Measurements from ENCODE around the gene NANOS1.

Gene NANOS1

GRCh38 chr10:119070395-119071165, 41.1 kb downstream of the NANOS1 start:
- Histone ChIP-seq H3K79me2 (ENCODE audit: insufficient read depth, low read length) (peaks cover 59% of the 10 kb centered on the region), H3K27me3 (ENCODE audit: insufficient read depth, low read length) (no peaks in the 10 kb centered on the region), H3F3A (ENCODE audit: insufficient read depth, low read length) (no peaks in the 10 kb centered on the region), H3K4me2 (ENCODE audit: low read length) (no peak overlapping the region), H3K4me3 (ENCODE audit: low read depth, low read length, poor library complexity, severe bottlenecking) (no peak overlapping the region), H2AFZ (ENCODE audit: low read length) (no peak overlapping the region), H3K9me3 (ENCODE audit: low read length) (no peaks in the 10 kb centered on the region), H4K20me1 (ENCODE audit: insufficient read depth, low read length) (peaks cover 13% of the 10 kb centered on the region; the same call in 1 of the 2 replicates), H3K9me2 (ENCODE audit: low read depth, low read length) (no peaks in the 10 kb centered on the region), H3K27ac (ENCODE audit: low read depth, low read length, poor library complexity, severe bottlenecking) (no peak overlapping the region), H3K4me1 (ENCODE audit: insufficient read depth, low read length, severe bottlenecking) (no peaks in the 10 kb centered on the region), H3K36me3 (ENCODE audit: insufficient read depth, low read length) (peaks cover 84% of the 10 kb centered on the region), H3K9ac (ENCODE audit: low read length) (no peak overlapping the region)
- TF ChIP-seq EZH2 (IDR thresholded peaks at IDR 0.05; ENCODE audit: borderline replicate concordance, low read length) (no peak), CTCF (IDR thresholded peaks at IDR 0.05; ENCODE audit: low read length) (no peak)

GRCh38 chr10:119073584-119073983, 44.1 kb downstream of the NANOS1 start:
- no peak overlapping the region for H3K4me3 ChIP-seq (ENCODE audit: low read depth, low read length, poor library complexity, severe bottlenecking)
- H3K9me2 ChIP-seq (ENCODE audit: low read depth, low read length): no peaks in the 10 kb centered on the region
- H3K9me3 ChIP-seq (ENCODE audit: low read length): no peaks in the 10 kb centered on the region
- no peak overlapping the region for H3K4me2 ChIP-seq (ENCODE audit: low read length)
- no peaks in the 10 kb centered on the region for H3F3A ChIP-seq (ENCODE audit: insufficient read depth, low read length)
- H3K9ac ChIP-seq (ENCODE audit: low read length): no peak overlapping the region
- no peak overlapping the region for H3K27ac ChIP-seq (ENCODE audit: low read depth, low read length, poor library complexity, severe bottlenecking)
- peaks cover 77% of the 10 kb centered on the region for H3K36me3 ChIP-seq (ENCODE audit: insufficient read depth, low read length)
- no peaks in the 10 kb centered on the region for H3K27me3 ChIP-seq (ENCODE audit: insufficient read depth, low read length)
- TF ChIP-seq CTCF (IDR thresholded peaks at IDR 0.05; ENCODE audit: low read length) (no peak), EZH2 (IDR thresholded peaks at IDR 0.05; ENCODE audit: borderline replicate concordance, low read length) (no peak)
- peaks cover 22% of the 10 kb centered on the region for H3K4me1 ChIP-seq (ENCODE audit: insufficient read depth, low read length, severe bottlenecking)
- no peak overlapping the region for H2AFZ ChIP-seq (ENCODE audit: low read length)
- H3K79me2 ChIP-seq (ENCODE audit: insufficient read depth, low read length): peaks cover 89% of the 10 kb centered on the region
- H4K20me1 ChIP-seq (ENCODE audit: insufficient read depth, low read length): peaks cover 13% of the 10 kb centered on the region; the same call in 1 of the 2 replicates

GRCh38 chr10:119078422-119079179, 49.1 kb downstream of the NANOS1 start:
- peak overlapping the region; percentile 95 for H3K4me3 ChIP-seq (ENCODE audit: low read depth, low read length, poor library complexity, severe bottlenecking)
- H3F3A ChIP-seq (ENCODE audit: insufficient read depth, low read length): no peaks in the 10 kb centered on the region
- H3K9ac ChIP-seq (ENCODE audit: low read length): peak overlapping the region; percentile 98
- no peaks in the 10 kb centered on the region for H3K9me2 ChIP-seq (ENCODE audit: low read depth, low read length)
- H3K79me2 ChIP-seq (ENCODE audit: insufficient read depth, low read length): peaks cover 70% of the 10 kb centered on the region
- peaks cover 31% of the 10 kb centered on the region for H3K36me3 ChIP-seq (ENCODE audit: insufficient read depth, low read length)
- H3K27ac ChIP-seq (ENCODE audit: low read depth, low read length, poor library complexity, severe bottlenecking): peak overlapping the region; percentile 11
- H4K20me1 ChIP-seq (ENCODE audit: insufficient read depth, low read length): no peaks in the 10 kb centered on the region
- peak overlapping the region; percentile 89 for H3K4me2 ChIP-seq (ENCODE audit: low read length)
- peaks cover 39% of the 10 kb centered on the region for H3K4me1 ChIP-seq (ENCODE audit: insufficient read depth, low read length, severe bottlenecking)
- H3K27me3 ChIP-seq (ENCODE audit: insufficient read depth, low read length): no peaks in the 10 kb centered on the region
- TF ChIP-seq EZH2 (IDR thresholded peaks at IDR 0.05; ENCODE audit: borderline replicate concordance, low read length): no peak
- no peaks in the 10 kb centered on the region for H3K9me3 ChIP-seq (ENCODE audit: low read length)
- no peak overlapping the region for H2AFZ ChIP-seq (ENCODE audit: low read length)

Measured in OCI-LY1 (cell line).